DND-41 (cell line): Measurements from ENCODE around the gene SLC5A5.

ENCODE experiments used
- ATAC-seq: fragments of 200-7000 bp; cut with Tn5 transposase; 3 replicates; pipeline ENCODE4 v1.9.1; 2021; ENCODE audit warnings: low read depth; ENCODE audit not compliant: insufficient read depth
- DNase-seq: peaks from one replicate; pipeline ENCODE4 v3.0.0-alpha.2; 2020
- H2AFZ ChIP-seq: 2 replicates; pipeline ENCODE4 v1.6.0; 2012; ENCODE audit warnings: low read depth, low read length
- H3K27ac ChIP-seq: 2 replicates; pipeline ENCODE4 v1.5.1; 2012; ENCODE audit warnings: low read length, inconsistent platforms
- H3K27me3 ChIP-seq: fragments of 200-600 bp; sonication (generic); 2 replicates; pipeline ENCODE4 v1.6.0; 2012; ENCODE audit warnings: low read length, mild to moderate bottlenecking, inconsistent platforms; ENCODE audit not compliant: insufficient read depth, poor library complexity
- H3K36me3 ChIP-seq: 2 replicates; pipeline ENCODE4 v1.5.1; 2012; ENCODE audit warnings: low read length, inconsistent platforms; ENCODE audit not compliant: insufficient read depth
- H3K4me1 ChIP-seq: 2 replicates; pipeline ENCODE4 v1.5.1; 2012; ENCODE audit warnings: mild to moderate bottlenecking, low read length; ENCODE audit not compliant: insufficient read depth
- H3K4me2 ChIP-seq: 2 replicates; pipeline ENCODE4 v1.6.0; 2012; ENCODE audit warnings: mild to moderate bottlenecking, moderate library complexity, low read length, inconsistent platforms; ENCODE audit not compliant: insufficient read depth
- H3K4me3 ChIP-seq, 2 experiments: fragments of 200-600 bp in 1 of 2; shearing (Covaris generic) in 1 of 2; 2 replicates each; pipeline ENCODE4 v1.5.1; 2012 to 2016; ENCODE audit warnings: inconsistent platforms in 2 of 2, low read length in 2 of 2, mild to moderate bottlenecking in 2 of 2, low read depth in 1 of 2, moderate library complexity in 1 of 2
- H3K79me2 ChIP-seq: 2 replicates; pipeline ENCODE4 v1.6.0; 2012; ENCODE audit warnings: low read length, inconsistent platforms; ENCODE audit not compliant: insufficient read depth
- H3K9ac ChIP-seq: 2 replicates; pipeline ENCODE4 v1.6.0; 2012; ENCODE audit warnings: low read depth, mild to moderate bottlenecking, inconsistent platforms, low read length, moderate library complexity
- H3K9me3 ChIP-seq: 2 replicates; pipeline ENCODE4 v1.5.1; 2012; ENCODE audit warnings: low read length, moderate library complexity, mild to moderate bottlenecking, inconsistent platforms; ENCODE audit not compliant: insufficient read depth, severe bottlenecking
- H4K20me1 ChIP-seq: 2 replicates; pipeline ENCODE4 v1.6.0; 2012; ENCODE audit warnings: low read length; ENCODE audit not compliant: insufficient read depth
- EZH2 ChIP-seq: IDR thresholded peaks from 3 replicates; pipeline ENCODE4 v1.6.1; 2012; ENCODE audit warnings: borderline replicate concordance, low read depth, mild to moderate bottlenecking, moderate library complexity, low read length, inconsistent platforms; ENCODE audit not compliant: severe bottlenecking
- TF ChIP-seq, protein P1 (sequence below): IDR thresholded peaks from 2 replicates; pipeline ENCODE4 v1.5.1; 2012; ENCODE audit warnings: borderline replicate concordance, low read length, moderate library complexity, mild to moderate bottlenecking; ENCODE audit not compliant: poor library complexity, severe bottlenecking; ENCODE audit errors: extremely low read depth

The SLC5A5 gene

DNA sequence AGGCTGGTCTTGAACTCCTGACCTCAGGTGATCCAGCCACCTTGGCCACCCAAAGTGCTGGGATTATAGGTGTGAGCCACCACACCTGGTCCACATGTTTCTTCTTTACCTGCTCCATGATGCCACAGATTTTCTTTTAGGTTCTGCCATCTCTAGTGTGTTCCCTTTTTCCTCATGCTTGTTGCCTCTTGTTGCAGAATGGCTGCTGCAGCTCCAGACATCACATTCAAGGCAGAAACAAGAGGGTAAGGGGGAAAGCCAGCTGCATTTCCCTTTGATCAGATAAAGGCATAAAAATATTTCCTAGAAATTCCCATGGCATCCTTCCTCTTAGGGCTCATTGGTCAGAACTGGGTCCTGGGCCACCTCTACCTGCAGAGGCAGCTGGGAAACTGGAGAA, 48.8 kb downstream of the SLC5A5 start:
- no peaks in the 10 kb centered on the region for H4K20me1 ChIP-seq

DNA sequence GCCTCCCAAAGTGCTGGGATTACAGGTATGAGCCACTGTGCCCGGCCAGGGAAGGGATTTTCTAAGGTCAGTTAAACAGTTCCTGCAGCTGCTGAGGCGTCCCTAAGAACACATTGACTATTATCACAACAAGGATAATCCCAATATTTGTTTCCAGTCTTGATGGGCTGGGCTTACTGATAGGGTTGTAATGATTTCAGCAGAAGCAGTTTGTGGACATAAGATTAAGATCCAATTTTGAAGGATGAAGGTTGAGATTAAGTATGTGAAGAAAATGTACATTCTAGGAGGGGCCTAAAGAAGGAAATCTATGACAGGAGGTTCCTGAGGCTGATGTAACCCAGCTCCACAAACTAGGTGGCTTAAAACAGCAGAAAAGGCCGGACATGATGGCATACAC, 50.4 kb downstream of the SLC5A5 start:
- no peaks in the 10 kb centered on the region for H3K4me1 ChIP-seq
- no peak overlapping the region for H3K27ac ChIP-seq
- H3K4me3 ChIP-seq: no peak overlapping the region
- no peaks in the 10 kb centered on the region for H3K36me3 ChIP-seq
- H3K9ac ChIP-seq: no peak overlapping the region
- H3K4me2 ChIP-seq: no peak overlapping the region
- TF ChIP-seq, protein P1, sequence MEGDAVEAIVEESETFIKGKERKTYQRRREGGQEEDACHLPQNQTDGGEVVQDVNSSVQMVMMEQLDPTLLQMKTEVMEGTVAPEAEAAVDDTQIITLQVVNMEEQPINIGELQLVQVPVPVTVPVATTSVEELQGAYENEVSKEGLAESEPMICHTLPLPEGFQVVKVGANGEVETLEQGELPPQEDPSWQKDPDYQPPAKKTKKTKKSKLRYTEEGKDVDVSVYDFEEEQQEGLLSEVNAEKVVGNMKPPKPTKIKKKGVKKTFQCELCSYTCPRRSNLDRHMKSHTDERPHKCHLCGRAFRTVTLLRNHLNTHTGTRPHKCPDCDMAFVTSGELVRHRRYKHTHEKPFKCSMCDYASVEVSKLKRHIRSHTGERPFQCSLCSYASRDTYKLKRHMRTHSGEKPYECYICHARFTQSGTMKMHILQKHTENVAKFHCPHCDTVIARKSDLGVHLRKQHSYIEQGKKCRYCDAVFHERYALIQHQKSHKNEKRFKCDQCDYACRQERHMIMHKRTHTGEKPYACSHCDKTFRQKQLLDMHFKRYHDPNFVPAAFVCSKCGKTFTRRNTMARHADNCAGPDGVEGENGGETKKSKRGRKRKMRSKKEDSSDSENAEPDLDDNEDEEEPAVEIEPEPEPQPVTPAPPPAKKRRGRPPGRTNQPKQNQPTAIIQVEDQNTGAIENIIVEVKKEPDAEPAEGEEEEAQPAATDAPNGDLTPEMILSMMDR: no peak
- TF ChIP-seq EZH2: no peak
- H3K27me3 ChIP-seq: no peaks in the 10 kb centered on the region
- DNase-seq (no peak), ATAC-seq (no peak)
- no peaks in the 10 kb centered on the region for H3K79me2 ChIP-seq
- no peaks in the 10 kb centered on the region for H4K20me1 ChIP-seq
- H3K9me3 ChIP-seq: no peaks in the 10 kb centered on the region
- H2AFZ ChIP-seq: no peak overlapping the region

More for the DNA sequence above, 48.8 kb downstream of the SLC5A5 start:
- DNase-seq (no peak), ATAC-seq (no peak)
- no peak for TF ChIP-seq EZH2
- no peaks in the 10 kb centered on the region for H3K4me1 ChIP-seq
- H3K4me2 ChIP-seq: no peak overlapping the region
- no peaks in the 10 kb centered on the region for H3K36me3 ChIP-seq
- no peaks in the 10 kb centered on the region for H3K27me3 ChIP-seq
- H3K4me3 ChIP-seq: no peak overlapping the region
- no peak overlapping the region for H3K9ac ChIP-seq
- H3K9me3 ChIP-seq: no peaks in the 10 kb centered on the region
- H3K27ac ChIP-seq: no peak overlapping the region
- H2AFZ ChIP-seq: no peak overlapping the region
- no peaks in the 10 kb centered on the region for H3K79me2 ChIP-seq

- H4K20me1 ChIP-seq: no peaks in the 10 kb centered on the region
- H3K27me3 ChIP-seq: no peaks in the 10 kb centered on the region
- H3K9me3 ChIP-seq: no peaks in the 10 kb centered on the region
- H3K4me3 ChIP-seq: no peak overlapping the region
- H3K79me2 ChIP-seq: no peaks in the 10 kb centered on the region
- no peak overlapping the region for H3K9ac ChIP-seq
- no peak overlapping the region for H3K27ac ChIP-seq
- H2AFZ ChIP-seq: no peak overlapping the region
- no peak for ATAC-seq
- H3K36me3 ChIP-seq: no peaks in the 10 kb centered on the region
- TF ChIP-seq, protein P1: no peak
- no peak for TF ChIP-seq EZH2
- H3K4me2 ChIP-seq: no peak overlapping the region
- no peaks in the 10 kb centered on the region for H3K4me1 ChIP-seq
- no peak for DNase-seq
Observed at GRCh38 chr19:17926044-17926443, 54.3 kb downstream of the SLC5A5 start.

DNA sequence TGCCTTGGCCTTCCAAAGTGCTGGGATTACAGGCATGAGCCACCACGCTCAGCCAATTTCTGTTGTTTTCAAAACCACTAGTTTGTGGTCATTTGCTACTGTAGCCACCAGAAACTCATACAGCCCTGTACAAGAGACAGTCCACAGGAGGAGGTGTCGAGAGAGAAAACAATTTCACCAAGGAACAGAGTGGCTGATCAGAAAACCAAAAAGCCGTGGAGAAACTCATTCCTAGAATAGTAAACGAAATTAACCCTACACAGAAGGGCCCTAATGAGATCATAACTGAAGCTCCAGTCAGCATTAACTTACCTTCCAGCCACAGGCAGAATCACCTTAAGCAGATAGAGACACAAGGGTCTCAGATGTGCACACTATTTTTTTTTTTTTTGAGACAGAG, 57.3 kb downstream of the SLC5A5 start:
- H3K4me1 ChIP-seq: peaks cover 18% of the 10 kb centered on the region
- no peak overlapping the region for H3K27ac ChIP-seq
- DNase-seq: no peak
- H2AFZ ChIP-seq: no peak overlapping the region
- H3K36me3 ChIP-seq: no peaks in the 10 kb centered on the region
- no peak for ATAC-seq
- H3K9me3 ChIP-seq: no peaks in the 10 kb centered on the region
- TF ChIP-seq, protein P1: no peak
- no peak for TF ChIP-seq EZH2
- H3K4me2 ChIP-seq: no peak overlapping the region
- H3K27me3 ChIP-seq: no peaks in the 10 kb centered on the region
- H3K4me3 ChIP-seq: no peak overlapping the region
- H3K9ac ChIP-seq: no peak overlapping the region
- H4K20me1 ChIP-seq: peaks cover 5% of the 10 kb centered on the region; the same call in 1 of the 2 replicates
- peaks cover 12% of the 10 kb centered on the region for H3K79me2 ChIP-seq
